HepG2 (cell line): ENCODE results near the gene FAM229A. TPM values are rescaled to one million over a fixed set of nuclear protein-coding genes. Genes with fewer than 3 reads are reported as not detected.

Source experiments
- CHD2 ChIP-seq: IDR thresholded peaks from 2 replicates; pipeline ENCODE4 v1.6.1; 2011; ENCODE audit warnings: low read depth, low read length, improper control_type of control experiment
- CHD4 ChIP-seq: fragments of 200-600 bp; sonication (generic); IDR thresholded peaks from 2 replicates; pipeline ENCODE4 v1.7.0; 2017; ENCODE audit warnings: mild to moderate bottlenecking, low read length, borderline replicate concordance
- DNMT1 ChIP-seq: sonication (generic); formaldehyde crosslinking; IDR thresholded peaks from 2 replicates; pipeline ENCODE4 v1.5.1; 2020; ENCODE audit warnings: mild to moderate bottlenecking, missing genetic modification reagents
- FOXP1 ChIP-seq, 2 experiments: fragments of 450-650 bp in 1 of 2; IDR thresholded peaks; 2 replicates each; pipeline ENCODE4 v1.6.1; 2017 to 2018; ENCODE audit warnings: antibody characterized with exemption in 1 of 2
- GABPA ChIP-seq, 2 experiments: IDR thresholded peaks; 2 replicates each; pipeline ENCODE4 v1.6.1; 2011 to 2016; ENCODE audit warnings: low read depth in 2 of 2, low read length in 1 of 2, missing biosample characterization in 1 of 2, missing genetic modification characterization in 1 of 2
- GPN1 ChIP-seq: sonication (generic); formaldehyde crosslinking; IDR thresholded peaks from 2 replicates; pipeline ENCODE4 v1.5.1; 2020; ENCODE audit warnings: missing genetic modification reagents, borderline replicate concordance
- HHEX ChIP-seq: IDR thresholded peaks from 2 replicates; pipeline ENCODE4 v1.6.1; 2016; ENCODE audit warnings: control low read depth
- HOXA7 ChIP-seq: sonication (generic); formaldehyde crosslinking; IDR thresholded peaks from 2 replicates; pipeline ENCODE4 v1.8.1; 2022; ENCODE audit warnings: mild to moderate bottlenecking, missing genetic modification reagents, moderate library complexity
- KMT2A ChIP-seq: sonication (generic); formaldehyde crosslinking; IDR thresholded peaks from 2 replicates; pipeline ENCODE4 v1.4.0; 2020; ENCODE audit warnings: missing genetic modification reagents
- MBNL3 ChIP-seq: fragments of 250-450 bp; sonication (Bioruptor Pico); conservative IDR thresholded peaks from 2 replicates; pipeline ENCODE4 v1.8.0; 2022; ENCODE audit warnings: mild to moderate bottlenecking, inconsistent platforms
- NCOR1 ChIP-seq: fragments of 200-600 bp; sonication (generic); IDR thresholded peaks from 2 replicates; pipeline ENCODE4 v1.7.0; 2017; ENCODE audit warnings: antibody characterized with exemption, low read length, borderline replicate concordance
- NFYB ChIP-seq: sonication (generic); formaldehyde crosslinking; IDR thresholded peaks from 2 replicates; pipeline ENCODE4 v1.4.0; 2020; ENCODE audit warnings: missing genetic modification reagents
- NPAS2 ChIP-seq: sonication (generic); formaldehyde crosslinking; IDR thresholded peaks from 2 replicates; pipeline ENCODE4 v1.8.0; 2022; ENCODE audit warnings: mild to moderate bottlenecking, missing genetic modification reagents, borderline replicate concordance
- RARG ChIP-seq: sonication (generic); formaldehyde crosslinking; IDR thresholded peaks from 2 replicates; pipeline ENCODE4 v1.4.0; 2020; ENCODE audit warnings: low read depth, mild to moderate bottlenecking, missing genetic modification reagents
- RBAK ChIP-seq: sonication (generic); formaldehyde crosslinking; IDR thresholded peaks from 2 replicates; pipeline ENCODE4 v1.5.1; 2020; ENCODE audit warnings: mild to moderate bottlenecking, missing genetic modification reagents
- SALL2 ChIP-seq: sonication (generic); formaldehyde crosslinking; IDR thresholded peaks from 2 replicates; pipeline ENCODE4 v1.8.1; 2023; ENCODE audit warnings: mild to moderate bottlenecking, missing genetic modification reagents, inconsistent platforms
- SIN3B ChIP-seq: fragments of 150-350 bp; IDR thresholded peaks from 2 replicates; pipeline ENCODE4 v1.6.1; 2014; ENCODE audit warnings: low read length
- SMAD9 ChIP-seq: sonication (generic); formaldehyde crosslinking; IDR thresholded peaks from 2 replicates; pipeline ENCODE4 v1.5.1; 2020; ENCODE audit warnings: mild to moderate bottlenecking, missing genetic modification reagents
- SNAPC5 ChIP-seq: sonication (generic); formaldehyde crosslinking; IDR thresholded peaks from 2 replicates; pipeline ENCODE4 v1.8.1; 2023; ENCODE audit warnings: mild to moderate bottlenecking, missing genetic modification reagents, borderline replicate concordance
- TBP ChIP-seq: sonication (generic); formaldehyde crosslinking; IDR thresholded peaks from 2 replicates; pipeline ENCODE4 v1.5.0; 2020; ENCODE audit warnings: missing genetic modification reagents
- XBP1 ChIP-seq: sonication (generic); formaldehyde crosslinking; IDR thresholded peaks from 2 replicates; pipeline ENCODE4 v1.5.0; 2020; ENCODE audit warnings: missing genetic modification reagents
- XRCC5 ChIP-seq: fragments of 200-400 bp; formaldehyde crosslinking; optimal IDR thresholded peaks from 2 replicates; pipeline ENCODE3; 2017; ENCODE audit warnings: mild to moderate bottlenecking, low read length
- ZFAT ChIP-seq: sonication (generic); formaldehyde crosslinking; conservative IDR thresholded peaks from 2 replicates; pipeline ENCODE4 v1.8.1; 2023; ENCODE audit warnings: missing genetic modification reagents, inconsistent platforms
- ZNF3 ChIP-seq: IDR thresholded peaks from 2 replicates; pipeline ENCODE4 v1.7.0; 2017; ENCODE audit warnings: inconsistent platforms
- ZNF335 ChIP-seq: sonication (generic); formaldehyde crosslinking; IDR thresholded peaks from 2 replicates; pipeline ENCODE4 v1.4.0; 2020; ENCODE audit warnings: missing genetic modification reagents
- ZNF34 ChIP-seq: sonication (generic); formaldehyde crosslinking; IDR thresholded peaks from 2 replicates; pipeline ENCODE4 v1.4.0; 2020; ENCODE audit warnings: mild to moderate bottlenecking, missing genetic modification reagents, borderline replicate concordance
- ZNF350 ChIP-seq: sonication (generic); formaldehyde crosslinking; IDR thresholded peaks from 2 replicates; pipeline ENCODE4 v1.4.0; 2020; ENCODE audit warnings: mild to moderate bottlenecking, low read depth, missing genetic modification reagents, borderline replicate concordance
- ZNF501 ChIP-seq: sonication (generic); formaldehyde crosslinking; IDR thresholded peaks from 2 replicates; pipeline ENCODE4 v1.5.1; 2020; ENCODE audit warnings: mild to moderate bottlenecking, moderate library complexity, missing genetic modification reagents
- ZNF547 ChIP-seq: sonication (generic); formaldehyde crosslinking; IDR thresholded peaks from 2 replicates; pipeline ENCODE4 v1.5.1; 2020; ENCODE audit warnings: mild to moderate bottlenecking, missing genetic modification reagents
- ZNF549 ChIP-seq: sonication (generic); formaldehyde crosslinking; IDR thresholded peaks from 2 replicates; pipeline ENCODE4 v1.5.0; 2020; ENCODE audit warnings: missing genetic modification reagents
- ZNF572 ChIP-seq: sonication (generic); formaldehyde crosslinking; IDR thresholded peaks from 2 replicates; pipeline ENCODE4 v1.5.1; 2020; ENCODE audit warnings: mild to moderate bottlenecking, missing genetic modification reagents
- ZNF576 ChIP-seq: sonication (generic); formaldehyde crosslinking; IDR thresholded peaks from 2 replicates; pipeline ENCODE4 v1.4.0; 2020; ENCODE audit warnings: mild to moderate bottlenecking, missing genetic modification reagents
- ZNF660 ChIP-seq: sonication (generic); formaldehyde crosslinking; IDR thresholded peaks from 2 replicates; pipeline ENCODE4 v1.5.1; 2020; ENCODE audit warnings: mild to moderate bottlenecking, low read depth, missing genetic modification reagents, borderline replicate concordance
- ZNF713 ChIP-seq: sonication (generic); formaldehyde crosslinking; IDR thresholded peaks from 2 replicates; pipeline ENCODE4 v1.4.0; 2020; ENCODE audit warnings: mild to moderate bottlenecking, missing genetic modification reagents
- ZNF780A ChIP-seq: sonication (generic); formaldehyde crosslinking; IDR thresholded peaks from 2 replicates; pipeline ENCODE4 v1.8.0; 2022; ENCODE audit warnings: mild to moderate bottlenecking, missing genetic modification reagents, moderate library complexity
- ZSCAN30 ChIP-seq: sonication (generic); formaldehyde crosslinking; IDR thresholded peaks from 2 replicates; pipeline ENCODE4 v1.5.0; 2020; ENCODE audit warnings: mild to moderate bottlenecking, missing genetic modification reagents
- polyA plus RNA-seq, 8 experiments: library from polyadenylated mRNA; depleted of rRNA in 3 of 8; stranded (reverse) in 7 of 8; unstranded in 1 of 8; fragments of >200 nt; fragmentation: Illumina TruSeq in 4 of 8; extraction: Trizol in 4 of 8; gene quantifications; 2 replicates each; pipeline versions ENCODE4 v1.2.1 to v1.2.3, GENCODE V29; 2011 to 2016; ENCODE audit warnings: low read depth in 4 of 8, missing spikeins in 1 of 8, mixed read lengths in 1 of 8; ENCODE audit not compliant: insufficient read depth in 1 of 8
- total RNA-seq, 5 experiments: library from RNA; depleted of rRNA; stranded (reverse); fragments of >200 nt; fragmentation: Illumina TruSeq; extraction: Trizol; gene quantifications; 2 replicates each; pipeline ENCODE4 v1.2.3, GENCODE V29; 2016; ENCODE audit warnings: low read depth in 1 of 5

FAM229A gene
- total and polyA plus RNA-seq, 2 of the 13 experiments (the other 11 are each of a cell fraction or from before 2014, with no cell fraction given): 3.2 to 17.6 TPM

GRCh38 chr1:32350785-32351398 is 11.4 kb downstream of the FAM229A start (continued):
- TF ChIP-seq FOXP1 (IDR thresholded peaks at IDR 0.05) (no peak), FOXP1 (CRISPR knock-in tag; IDR thresholded peaks at IDR 0.05) (no peak), SMAD9 (CRISPR knock-in tag) (no peak), RARG (CRISPR knock-in tag) (no peak; the same call in 1 of the 2 replicates), MBNL3 (no peak), SNAPC5 (0 out of 2 replicates have a peak, but pooled peaks have one; percentile 81), ZNF780A (CRISPR knock-in tag) (no peak), CHD4 (no peak), ZNF501 (CRISPR knock-in tag) (no peak), NFYB (CRISPR knock-in tag) (no peak), HHEX (CRISPR knock-in tag) (no peak), ZNF572 (CRISPR knock-in tag) (no peak), NCOR1 (no peak), ZNF547 (CRISPR knock-in tag) (0 out of 2 replicates have a peak, but pooled peaks have one; percentile 3), KMT2A (CRISPR knock-in tag) (0 out of 2 replicates have a peak, but pooled peaks have one; percentile 43), NPAS2 (CRISPR knock-in tag) (no peak), ZNF713 (CRISPR knock-in tag) (no peak), ZNF335 (CRISPR knock-in tag) (peak; percentile 69), RBAK (CRISPR knock-in tag) (no peak), ZSCAN30 (CRISPR knock-in tag) (no peak), ZFAT (CRISPR knock-in tag) (no peak), ZNF549 (CRISPR knock-in tag) (no peak), SIN3B (no peak), CHD2 (no peak), HOXA7 (CRISPR knock-in tag) (0 out of 2 replicates have a peak, but pooled peaks have one; percentile 9), ZNF576 (CRISPR knock-in tag) (no peak), ZNF660 (CRISPR knock-in tag) (0 out of 2 replicates have a peak, but pooled peaks have one; percentile 75), XRCC5 (no peak), SALL2 (CRISPR knock-in tag) (no peak), ZNF34 (no peak), TBP (CRISPR knock-in tag) (no peak), DNMT1 (no peak), GPN1 (no peak), GABPA (IDR thresholded peaks at IDR 0.05; ENCODE audit: low read depth, low read length) (0 out of 2 replicates have a peak, but pooled peaks have one; percentile 25), GABPA (CRISPR knock-in tag; IDR thresholded peaks at IDR 0.05; ENCODE audit: low read depth) (no peak), XBP1 (CRISPR knock-in tag) (no peak), ZNF350 (CRISPR knock-in tag) (peak; percentile 30; the same call in 1 of the 2 replicates), ZNF3 (CRISPR knock-in tag) (no peak)
